Ishikawa (cell line): ENCODE data around the gene P2RY2.

ENCODE experiments used
- CEBPB ChIP-seq: IDR thresholded peaks from 2 replicates; pipeline ENCODE4 v1.6.1; 2012
- CREB1 ChIP-seq: IDR thresholded peaks from 2 replicates; pipeline ENCODE4 v1.6.1; 2012; ENCODE audit warnings: low read depth
- EGR1 ChIP-seq: IDR thresholded peaks from 2 replicates; pipeline ENCODE4 v1.6.1; 2012
- EP300 ChIP-seq: IDR thresholded peaks from 2 replicates; pipeline ENCODE4 v1.6.1; 2012; ENCODE audit warnings: borderline replicate concordance
- FOXM1 ChIP-seq: IDR thresholded peaks from 2 replicates; pipeline ENCODE4 v1.6.1; 2012; ENCODE audit warnings: low read depth, borderline replicate concordance
- MAX ChIP-seq: IDR thresholded peaks from 2 replicates; pipeline ENCODE4 v1.6.1; 2012
- NFIC ChIP-seq: IDR thresholded peaks from 2 replicates; pipeline ENCODE4 v1.6.1; 2012
- RAD21 ChIP-seq: IDR thresholded peaks from 2 replicates; pipeline ENCODE4 v1.6.1; 2012; ENCODE audit warnings: low read depth
- REST ChIP-seq: IDR thresholded peaks from 2 replicates; pipeline ENCODE4 v1.6.1; 2012; ENCODE audit warnings: low read depth, mild to moderate bottlenecking
- TAF1 ChIP-seq: IDR thresholded peaks from 2 replicates; pipeline ENCODE4 v1.6.1; 2012; ENCODE audit warnings: low read depth, mild to moderate bottlenecking
- TCF12 ChIP-seq: IDR thresholded peaks from 2 replicates; pipeline ENCODE4 v1.6.1; 2012; ENCODE audit warnings: low read depth
- TEAD4 ChIP-seq: IDR thresholded peaks from 2 replicates; pipeline ENCODE4 v1.6.1; 2012
- USF1 ChIP-seq: IDR thresholded peaks from 2 replicates; pipeline ENCODE4 v1.6.1; 2012
- YY1 ChIP-seq: IDR thresholded peaks from 2 replicates; pipeline ENCODE4 v1.6.1; 2012; ENCODE audit warnings: low read depth
- ZBTB7A ChIP-seq: IDR thresholded peaks from 2 replicates; pipeline ENCODE4 v1.6.1; 2012; ENCODE audit warnings: low read depth

The P2RY2 gene

GRCh38 chr11:73249853-73250783 is 32.0 kb downstream of the P2RY2 start:
- TF ChIP-seq TCF12 = no peak
- 0 out of 2 replicates have a peak, but pooled peaks have one; percentile 29 for TF ChIP-seq CEBPB
- TF ChIP-seq CREB1 = no peak
- TF ChIP-seq EP300 = no peak
- TF ChIP-seq EGR1 = no peak

GRCh38 chr11:73252577-73253191 is 34.6 kb downstream of the P2RY2 start:
- TF ChIP-seq NFIC (no peak), CEBPB (no peak), REST (no peak), TCF12 (no peak), CREB1 (no peak), FOXM1 (no peak), YY1 (no peak), ZBTB7A (no peak), EGR1 (no peak), TAF1 (no peak), MAX (no peak), USF1 (no peak), TEAD4 (no peak), RAD21 (no peak), EP300 (no peak)

- TF ChIP-seq REST (no peak; the same call in 1 of the 2 replicates), YY1 (peak; percentile 75; the same call in 1 of the 2 replicates), EGR1 (no peak), FOXM1 (peak; percentile 72), TAF1 (0 out of 2 replicates have a peak, but pooled peaks have one; percentile 30), MAX (peak; percentile 55), USF1 (no peak), EP300 (peak; percentile 84), NFIC (peak; percentile 82), CEBPB (no peak; the same call in 1 of the 2 replicates), ZBTB7A (peak; percentile 93), TCF12 (peak; percentile 90), TEAD4 (peak; percentile 99), RAD21 (peak; percentile 24; the same call in 1 of the 2 replicates), CREB1 (no peak)
Observed at GRCh38 chr11:73257342-73258103, 39.4 kb downstream of the P2RY2 start.

GRCh38 chr11:73258104-73259035 is 40.3 kb downstream of the P2RY2 start:
- TF ChIP-seq YY1 (no peak), CREB1 (no peak), REST (no peak), ZBTB7A (no peak), MAX (no peak), TAF1 (no peak), TEAD4 (no peak)
